Measurements from ENCODE around the gene ARHGAP26.

ARHGAP26 gene

DNA sequence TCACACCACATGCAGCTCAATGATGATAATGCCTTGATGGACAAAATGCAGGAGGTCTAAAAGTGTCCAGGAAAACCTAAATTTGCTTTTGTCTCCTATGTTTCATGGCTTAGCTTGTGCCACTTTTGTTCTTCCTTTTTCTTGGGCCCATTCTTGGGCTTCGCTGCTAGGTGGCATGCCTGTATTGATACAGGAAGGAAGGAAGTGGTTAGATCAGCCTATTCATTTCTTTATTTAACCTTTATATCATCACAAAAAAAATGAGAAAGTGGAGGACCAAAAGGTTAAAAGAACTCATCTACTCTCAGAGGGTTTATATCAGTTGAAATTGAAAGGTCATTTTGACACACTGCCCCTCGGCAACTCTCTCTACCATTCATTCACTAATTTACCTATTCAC lies 260.2 kb downstream of the ARHGAP26 start:
- TF ChIP-seq, protein P1, sequence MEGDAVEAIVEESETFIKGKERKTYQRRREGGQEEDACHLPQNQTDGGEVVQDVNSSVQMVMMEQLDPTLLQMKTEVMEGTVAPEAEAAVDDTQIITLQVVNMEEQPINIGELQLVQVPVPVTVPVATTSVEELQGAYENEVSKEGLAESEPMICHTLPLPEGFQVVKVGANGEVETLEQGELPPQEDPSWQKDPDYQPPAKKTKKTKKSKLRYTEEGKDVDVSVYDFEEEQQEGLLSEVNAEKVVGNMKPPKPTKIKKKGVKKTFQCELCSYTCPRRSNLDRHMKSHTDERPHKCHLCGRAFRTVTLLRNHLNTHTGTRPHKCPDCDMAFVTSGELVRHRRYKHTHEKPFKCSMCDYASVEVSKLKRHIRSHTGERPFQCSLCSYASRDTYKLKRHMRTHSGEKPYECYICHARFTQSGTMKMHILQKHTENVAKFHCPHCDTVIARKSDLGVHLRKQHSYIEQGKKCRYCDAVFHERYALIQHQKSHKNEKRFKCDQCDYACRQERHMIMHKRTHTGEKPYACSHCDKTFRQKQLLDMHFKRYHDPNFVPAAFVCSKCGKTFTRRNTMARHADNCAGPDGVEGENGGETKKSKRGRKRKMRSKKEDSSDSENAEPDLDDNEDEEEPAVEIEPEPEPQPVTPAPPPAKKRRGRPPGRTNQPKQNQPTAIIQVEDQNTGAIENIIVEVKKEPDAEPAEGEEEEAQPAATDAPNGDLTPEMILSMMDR (IDR thresholded peaks at IDR 0.05; ENCODE audit: extremely low read depth, insufficient read depth, missing control alignments), result peak; percentile 11
- DNase-seq (ENCODE audit: low spot score), result no peak
- in situ Hi-C loops (cut with MboI; ENCODE audit: low pct_unique_long_range_greater_than_20kb, low sequenced_read_pairs, unreplicated experiment), result no loop called here

DNA sequence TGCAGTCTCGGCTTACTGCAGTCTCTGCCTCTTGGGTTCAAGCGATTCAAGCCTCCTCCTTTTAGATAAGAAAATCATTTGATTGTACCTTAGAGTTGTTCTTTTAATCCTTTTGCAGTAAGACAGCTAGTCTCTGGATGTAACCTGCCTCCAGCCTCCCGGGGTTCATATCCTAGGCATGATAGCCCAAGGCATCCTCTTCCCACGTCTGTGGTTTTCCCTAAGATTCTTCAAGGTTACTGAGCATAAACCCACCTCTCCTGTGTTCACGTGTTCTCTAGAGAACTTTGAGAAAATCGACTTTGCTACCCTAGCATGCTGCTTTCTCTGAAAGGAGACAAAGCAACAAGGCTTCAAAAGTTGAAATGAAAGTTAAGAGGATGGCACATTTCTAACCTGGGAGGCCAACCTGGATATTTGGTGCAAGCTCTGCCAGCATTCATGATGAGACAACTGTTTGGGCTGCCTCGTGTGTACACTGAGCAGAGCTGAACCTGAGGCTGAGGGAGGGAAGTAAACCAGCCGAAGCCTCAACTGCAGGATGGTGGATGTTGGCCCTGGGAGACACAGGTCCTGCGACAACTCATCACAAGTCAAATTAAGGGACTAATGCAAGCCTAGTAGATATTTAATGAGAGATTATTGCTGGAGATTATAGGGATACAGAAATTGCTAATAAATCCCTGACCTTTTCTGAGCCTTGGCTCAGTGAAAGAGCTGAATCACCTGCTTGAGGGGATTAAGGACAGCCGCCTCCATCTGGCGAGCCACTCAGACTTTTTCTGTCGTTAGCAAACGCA lies 261.8 kb downstream of the ARHGAP26 start:
- DNase-seq (ENCODE audit: low spot score), result no peak
- in situ Hi-C loops (cut with MboI; ENCODE audit: low pct_unique_long_range_greater_than_20kb, low sequenced_read_pairs, unreplicated experiment), result no loop called here

DNA sequence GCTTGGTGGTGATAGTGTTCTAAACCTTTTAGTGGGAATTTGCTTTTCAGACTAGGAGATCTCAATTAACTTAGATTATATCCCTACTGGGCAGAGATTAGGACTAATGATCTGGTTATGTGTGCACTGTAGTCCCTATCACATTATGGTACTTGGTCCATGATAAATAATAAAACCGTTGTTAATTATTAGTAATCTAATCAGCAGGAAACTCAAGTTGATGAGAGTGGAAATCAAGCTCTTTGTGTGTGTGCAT lies 262.3 kb downstream of the ARHGAP26 start:
- in situ Hi-C loops (cut with MboI; ENCODE audit: low pct_unique_long_range_greater_than_20kb, low sequenced_read_pairs, unreplicated experiment), result no loop called here
- DNase-seq (ENCODE audit: low spot score), result no peak
- TF ChIP-seq, protein P1 (IDR thresholded peaks at IDR 0.05; ENCODE audit: extremely low read depth, insufficient read depth, missing control alignments), result no peak

More for the DNA sequence above, 261.8 kb downstream of the ARHGAP26 start:
- TF ChIP-seq, protein P1 (IDR thresholded peaks at IDR 0.05; ENCODE audit: extremely low read depth, insufficient read depth, missing control alignments), result no peak

DNA sequence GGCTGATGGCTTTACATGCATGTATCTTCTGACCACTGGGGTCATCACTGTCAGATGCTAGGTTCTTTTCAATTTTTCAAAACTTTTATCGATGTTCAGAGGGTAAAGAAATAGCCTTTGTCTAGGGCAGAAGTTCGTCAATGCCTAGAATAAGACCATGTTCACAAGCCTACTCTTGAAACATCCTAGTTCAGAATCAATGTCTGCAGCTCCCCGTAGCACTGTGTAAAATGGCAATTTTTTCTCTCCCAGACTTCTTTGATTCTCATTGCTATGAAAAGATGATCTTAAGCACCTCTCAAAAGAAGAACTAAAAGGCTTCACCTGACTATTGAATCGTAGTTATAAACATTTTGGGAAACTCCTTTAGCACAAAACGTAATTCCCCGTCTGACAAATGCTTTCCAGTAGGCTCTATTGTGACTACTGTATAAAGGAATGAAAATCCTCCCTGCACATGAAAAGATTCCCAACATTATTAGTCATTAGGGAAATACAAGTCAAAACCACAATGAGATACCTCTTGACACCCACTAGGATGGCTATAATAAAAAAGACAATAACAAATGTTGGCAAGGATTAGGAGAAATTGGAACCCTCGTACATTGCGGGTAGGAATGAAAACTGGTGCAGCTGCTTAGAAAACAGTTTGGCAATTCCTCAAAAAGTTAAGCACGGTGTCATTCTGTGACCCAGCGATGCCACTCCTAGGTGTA lies 263.5 kb downstream of the ARHGAP26 start:
- in situ Hi-C loops (cut with MboI; ENCODE audit: low pct_unique_long_range_greater_than_20kb, low sequenced_read_pairs, unreplicated experiment), result no loop called here
- TF ChIP-seq, protein P1 (IDR thresholded peaks at IDR 0.05; ENCODE audit: extremely low read depth, insufficient read depth, missing control alignments), result no peak
- no peak for DNase-seq (ENCODE audit: low spot score)

DNA sequence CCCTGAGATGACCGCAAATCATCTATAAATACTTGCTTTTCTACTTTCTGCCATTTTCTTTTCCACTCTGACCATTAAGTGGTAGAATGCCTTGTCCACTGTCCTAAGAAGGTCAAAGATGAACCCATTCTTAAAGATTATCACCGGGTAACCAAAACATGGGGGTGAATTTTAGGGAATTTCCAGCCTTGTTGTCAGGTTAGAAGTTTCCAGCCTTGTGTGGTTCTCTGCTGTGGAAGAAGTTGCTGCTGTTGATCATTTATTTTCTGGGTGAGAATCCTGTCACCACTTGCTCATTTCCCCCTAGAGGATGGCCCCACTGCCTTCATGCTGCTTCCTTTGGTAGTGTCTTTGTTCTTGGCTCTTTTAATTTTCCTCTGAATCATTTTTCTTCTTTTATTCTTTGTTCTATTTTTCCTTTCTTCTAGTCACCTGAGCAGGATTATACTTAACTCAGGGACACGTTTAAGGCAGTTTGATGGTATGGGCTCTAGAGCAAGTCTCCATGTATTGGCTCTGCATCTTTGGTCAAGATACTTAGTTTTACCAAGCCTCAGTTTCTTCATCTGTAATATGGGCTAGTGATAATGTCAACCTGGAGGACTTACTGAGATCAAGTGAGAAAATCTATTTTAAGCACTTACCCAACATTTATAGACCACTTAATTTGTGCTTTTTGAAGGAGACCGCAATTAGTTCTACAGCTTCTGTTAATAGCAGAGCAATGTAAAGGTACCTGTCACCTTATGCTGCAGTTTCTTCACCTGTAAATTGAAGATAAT lies 266.2 kb downstream of the ARHGAP26 start:
- TF ChIP-seq, protein P1 (IDR thresholded peaks at IDR 0.05; ENCODE audit: extremely low read depth, insufficient read depth, missing control alignments), result peak; percentile 2
- DNase-seq (ENCODE audit: low spot score), result peak; percentile 34
- in situ Hi-C loops (cut with MboI; ENCODE audit: low pct_unique_long_range_greater_than_20kb, low sequenced_read_pairs, unreplicated experiment), result no loop called here

DNA sequence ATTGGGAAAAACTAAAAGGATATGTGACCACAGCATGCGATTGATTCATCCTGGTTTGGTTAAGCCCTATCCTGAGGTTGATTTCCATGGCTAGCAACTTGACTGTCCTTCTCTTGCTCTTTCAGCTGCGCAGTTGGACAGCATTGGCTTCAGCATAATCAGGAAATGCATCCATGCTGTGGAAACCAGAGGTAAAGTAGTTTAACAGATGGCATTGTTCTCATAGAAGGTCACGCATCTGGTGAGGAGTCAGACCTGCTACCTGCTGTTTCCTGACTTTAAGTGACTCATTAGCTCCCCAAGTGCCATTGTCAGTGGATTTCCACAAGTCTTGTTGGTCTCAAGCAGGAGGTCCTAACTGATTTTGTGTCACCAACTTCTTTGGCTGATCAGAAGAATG lies 266.9 kb downstream of the ARHGAP26 start:
- TF ChIP-seq, protein P1 (IDR thresholded peaks at IDR 0.05; ENCODE audit: extremely low read depth, insufficient read depth, missing control alignments), result no peak
- in situ Hi-C loops (cut with MboI; ENCODE audit: low pct_unique_long_range_greater_than_20kb, low sequenced_read_pairs, unreplicated experiment), result no loop called here
- no peak for DNase-seq (ENCODE audit: low spot score)
